ENCODE results near the gene ARHGAP26. TPM values are rescaled to one million over a fixed set of nuclear protein-coding genes. Genes with fewer than 3 reads are reported as not detected.

The ARHGAP26 gene
- total RNA-seq, 1 donor from 2014 or later: 8.9 TPM

GRCh38 chr5:142849880-142850279 lies 79.7 kb downstream of the ARHGAP26 start:
- H3K4me3 Mint-ChIP-seq: no peak overlapping the region
- no peak for TF ChIP-seq CTCF (IDR thresholded peaks at IDR 0.05; ENCODE audit: unreplicated experiment)
- no peak overlapping the region for H3K27ac Mint-ChIP-seq
- peaks cover 3% of the 10 kb centered on the region for H3K4me1 Mint-ChIP-seq
- H3K36me3 Mint-ChIP-seq: no peaks in the 10 kb centered on the region
- DNase-seq (ENCODE audit: low spot score in 2 of 2, unreplicated experiment in 2 of 2): no peak
- no peaks in the 10 kb centered on the region for H3K9me3 Mint-ChIP-seq
- no peaks in the 10 kb centered on the region for H3K27me3 Mint-ChIP-seq (ENCODE audit: low read depth)

DNA sequence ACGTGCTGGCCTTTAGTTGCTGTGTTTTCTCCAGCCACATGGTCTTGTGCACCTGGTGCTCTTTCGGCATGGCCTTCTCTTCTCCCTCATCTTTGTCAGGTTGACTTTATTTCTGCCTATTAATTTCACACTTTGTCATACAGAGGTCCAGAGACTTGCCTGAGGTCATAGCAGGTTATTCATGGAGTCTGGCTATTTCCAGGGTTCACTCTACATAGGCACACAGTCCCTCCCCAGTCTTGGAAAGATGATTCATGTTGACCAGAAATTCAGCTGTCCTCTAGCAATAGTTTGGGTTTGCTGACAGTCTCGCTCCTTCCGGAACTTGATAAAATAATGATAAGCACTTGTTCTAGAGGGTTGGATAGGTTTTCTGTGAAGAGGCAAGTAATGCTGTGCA lies 81.6 kb downstream of the ARHGAP26 start:
- Mint-ChIP-seq H3K27me3 (ENCODE audit: low read depth) (no peaks in the 10 kb centered on the region), H3K27ac (no peak overlapping the region), H3K4me3 (no peak overlapping the region), H3K36me3 (no peaks in the 10 kb centered on the region), H3K9me3 (no peaks in the 10 kb centered on the region), H3K4me1 (no peaks in the 10 kb centered on the region)
- DNase-seq (ENCODE audit: low spot score in 2 of 2, unreplicated experiment in 2 of 2): no peak
- no peak for TF ChIP-seq CTCF (IDR thresholded peaks at IDR 0.05; ENCODE audit: unreplicated experiment)

DNA sequence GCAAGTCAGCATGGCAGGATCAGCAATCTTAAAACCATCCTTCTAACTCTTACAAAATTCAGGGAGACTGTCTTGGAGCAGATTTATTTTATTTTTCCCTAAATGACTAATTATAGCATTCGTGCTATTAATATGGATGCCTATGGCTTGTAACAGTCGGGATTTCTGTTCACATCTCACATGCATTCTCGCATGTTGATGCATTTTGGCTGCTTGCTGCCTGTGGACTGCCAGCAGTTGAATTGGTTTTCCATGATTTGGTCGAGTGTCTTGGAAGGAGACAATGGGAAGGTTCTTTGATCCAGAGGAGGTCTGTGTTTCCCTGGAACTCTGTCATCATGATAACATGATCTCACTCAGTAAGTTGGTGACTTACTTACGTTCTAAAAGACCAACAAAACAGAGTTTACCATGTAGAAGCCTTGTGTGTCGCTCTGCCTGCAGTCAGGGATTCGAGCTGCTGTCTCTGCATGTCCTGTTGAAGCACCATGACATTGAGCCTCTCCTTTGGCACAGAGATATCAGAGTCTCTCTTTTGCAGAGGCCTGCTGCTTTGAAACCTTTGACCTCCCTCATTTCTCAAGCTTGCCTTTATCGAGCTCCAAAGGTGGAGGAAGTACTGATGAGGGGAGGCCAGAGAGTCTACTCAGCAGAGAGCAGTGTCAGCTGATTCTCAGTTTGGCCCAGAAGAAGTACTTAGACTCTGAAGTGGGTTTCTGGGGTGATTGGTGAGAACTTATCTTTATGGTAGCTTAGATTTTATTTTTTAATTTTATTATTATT lies 82.4 kb downstream of the ARHGAP26 start:
- no peak for TF ChIP-seq CTCF (IDR thresholded peaks at IDR 0.05; ENCODE audit: unreplicated experiment)
- DNase-seq (ENCODE audit: low spot score in 2 of 2, unreplicated experiment in 2 of 2): no peak
- Mint-ChIP-seq H3K27me3 (ENCODE audit: low read depth) (no peaks in the 10 kb centered on the region), H3K27ac (no peak overlapping the region), H3K4me1 (peaks cover 6% of the 10 kb centered on the region), H3K36me3 (no peaks in the 10 kb centered on the region), H3K4me3 (no peak overlapping the region), H3K9me3 (no peaks in the 10 kb centered on the region)

DNA sequence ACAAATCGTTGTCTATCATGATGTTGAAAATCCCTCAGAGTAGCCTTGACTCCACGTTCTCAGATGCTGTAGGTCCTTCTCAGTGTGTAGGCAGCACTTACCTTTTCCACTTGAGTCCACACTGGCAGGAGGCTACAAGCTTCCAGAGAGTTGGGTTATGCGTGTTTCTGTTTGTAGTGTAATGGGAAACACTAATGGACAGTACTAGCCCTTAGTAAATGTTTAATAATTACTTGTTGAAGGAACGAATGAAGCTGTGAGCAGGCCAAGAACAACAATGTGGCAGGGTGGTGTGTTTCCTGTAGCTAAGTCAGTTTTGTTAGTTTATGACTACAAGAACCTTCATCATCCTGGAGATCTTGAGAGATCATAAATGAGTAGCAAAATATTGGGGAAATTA lies 83.5 kb downstream of the ARHGAP26 start:
- Mint-ChIP-seq H3K9me3 (no peaks in the 10 kb centered on the region), H3K36me3 (no peaks in the 10 kb centered on the region), H3K4me3 (no peak overlapping the region), H3K27ac (no peak overlapping the region), H3K27me3 (ENCODE audit: low read depth) (no peaks in the 10 kb centered on the region), H3K4me1 (peaks cover 13% of the 10 kb centered on the region)
- TF ChIP-seq CTCF (IDR thresholded peaks at IDR 0.05; ENCODE audit: unreplicated experiment): no peak
- DNase-seq (ENCODE audit: low spot score in 2 of 2, unreplicated experiment in 2 of 2): no peak

DNA sequence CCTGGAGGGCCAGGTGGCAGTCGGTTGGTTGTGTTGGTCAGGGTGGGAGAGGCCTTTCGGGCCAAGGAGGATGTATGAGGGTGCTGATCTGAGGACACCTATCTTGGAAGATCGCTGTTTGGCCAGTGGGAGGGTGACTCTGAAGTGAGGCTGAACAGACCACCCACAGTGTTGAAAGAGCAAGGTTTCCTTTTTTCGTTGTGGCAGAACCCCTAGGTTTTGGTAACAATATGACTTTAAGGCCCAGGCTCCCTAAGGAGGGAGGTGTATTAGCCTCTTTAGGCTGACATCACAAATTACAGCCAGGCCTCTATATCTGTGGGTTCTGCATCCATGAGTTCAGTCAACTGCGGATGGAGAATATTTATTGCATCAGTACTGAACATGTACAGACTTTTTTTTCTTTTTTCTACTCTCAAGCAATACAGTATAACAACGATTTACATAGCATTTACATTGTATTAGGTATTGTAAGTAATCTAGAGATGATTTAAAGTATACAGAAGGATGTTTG lies 86.1 kb downstream of the ARHGAP26 start:
- H3K9me3 Mint-ChIP-seq: no peaks in the 10 kb centered on the region
- no peak for DNase-seq (ENCODE audit: low spot score in 2 of 2, unreplicated experiment in 2 of 2)
- no peak for TF ChIP-seq CTCF (IDR thresholded peaks at IDR 0.05; ENCODE audit: unreplicated experiment)
- H3K4me1 Mint-ChIP-seq: peaks cover 13% of the 10 kb centered on the region
- no peaks in the 10 kb centered on the region for H3K27me3 Mint-ChIP-seq (ENCODE audit: low read depth)
- no peak overlapping the region for H3K4me3 Mint-ChIP-seq
- H3K36me3 Mint-ChIP-seq: no peaks in the 10 kb centered on the region
- H3K27ac Mint-ChIP-seq: no peak overlapping the region

Measured in mesothelial cell of epicardium (in vitro differentiated cells).